ENCODE results near the gene ZYG11B.
"Not testable (repeated sequence)": the region's sequence is repeated elsewhere in the genome, so short reads cannot be mapped to it uniquely, and the experiment has no call there.

The ZYG11B gene

GRCh38 chr1:52856026-52856425 is 129.8 kb downstream of the ZYG11B start:
- DNase-seq: no peak

GRCh38 chr1:52857443-52857842 is 131.2 kb downstream of the ZYG11B start:
- DNase-seq: no peak

GRCh38 chr1:52862666-52863458 is 136.6 kb downstream of the ZYG11B start:
- DNase-seq: no peak

- DNase-seq: no peak
These were observed 141.0 kb downstream of the ZYG11B start for GRCh38 chr1:52867087-52867863.

- not testable (repeated sequence) for DNase-seq
These were observed 143.5 kb downstream of the ZYG11B start for GRCh38 chr1:52869727-52870126.

- DNase-seq: no peak
These were observed 150.6 kb downstream of the ZYG11B start for GRCh38 chr1:52876843-52877242.
